Measurements from ENCODE around the gene IGF2.

The IGF2 gene

DNA sequence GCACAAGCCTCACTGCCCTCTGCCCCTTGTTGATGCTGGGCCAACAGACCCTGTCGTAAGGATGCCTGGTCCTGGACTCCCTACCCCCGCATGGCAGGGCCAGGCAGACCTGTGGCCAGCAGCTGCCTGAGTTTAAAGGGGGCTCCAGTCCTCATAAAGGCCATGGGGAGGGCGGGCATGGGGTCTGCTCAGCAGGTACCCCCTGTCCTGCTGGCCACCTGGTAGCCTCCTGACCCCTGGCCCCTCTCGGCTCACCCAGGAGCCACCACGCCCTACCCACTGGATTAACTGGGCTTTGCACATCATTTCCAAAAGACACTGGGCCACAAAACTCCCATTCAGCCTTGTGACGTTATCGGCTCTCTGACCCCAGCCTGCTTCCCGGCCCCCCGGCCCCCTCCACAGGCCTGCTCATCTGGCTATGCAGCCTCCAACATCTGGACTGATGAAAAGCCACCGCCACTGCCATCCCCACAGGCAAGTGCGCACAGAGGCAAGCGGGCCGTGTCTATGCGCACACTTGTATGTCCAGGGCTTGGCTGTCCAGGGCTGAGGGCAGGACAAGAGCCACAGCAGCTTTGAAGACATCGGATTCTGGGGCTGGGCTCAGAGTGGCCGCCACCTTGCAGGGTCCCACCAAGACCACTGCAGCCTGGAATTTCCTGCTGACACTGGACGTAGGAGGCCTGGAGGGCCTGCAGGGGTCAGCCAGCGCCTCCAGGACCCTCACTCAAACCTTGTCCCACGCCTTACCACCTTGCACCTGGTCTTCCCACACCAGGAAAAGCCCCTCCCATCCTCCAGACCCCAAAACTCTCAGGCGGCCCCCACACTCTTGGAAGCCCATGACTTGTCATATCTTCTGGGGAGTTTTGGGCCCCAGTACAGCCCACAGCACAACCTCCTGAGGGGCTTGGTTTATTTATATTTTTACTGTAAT lies 48.7 kb downstream of the IGF2 start:
- DNase-seq = no peak

DNA sequence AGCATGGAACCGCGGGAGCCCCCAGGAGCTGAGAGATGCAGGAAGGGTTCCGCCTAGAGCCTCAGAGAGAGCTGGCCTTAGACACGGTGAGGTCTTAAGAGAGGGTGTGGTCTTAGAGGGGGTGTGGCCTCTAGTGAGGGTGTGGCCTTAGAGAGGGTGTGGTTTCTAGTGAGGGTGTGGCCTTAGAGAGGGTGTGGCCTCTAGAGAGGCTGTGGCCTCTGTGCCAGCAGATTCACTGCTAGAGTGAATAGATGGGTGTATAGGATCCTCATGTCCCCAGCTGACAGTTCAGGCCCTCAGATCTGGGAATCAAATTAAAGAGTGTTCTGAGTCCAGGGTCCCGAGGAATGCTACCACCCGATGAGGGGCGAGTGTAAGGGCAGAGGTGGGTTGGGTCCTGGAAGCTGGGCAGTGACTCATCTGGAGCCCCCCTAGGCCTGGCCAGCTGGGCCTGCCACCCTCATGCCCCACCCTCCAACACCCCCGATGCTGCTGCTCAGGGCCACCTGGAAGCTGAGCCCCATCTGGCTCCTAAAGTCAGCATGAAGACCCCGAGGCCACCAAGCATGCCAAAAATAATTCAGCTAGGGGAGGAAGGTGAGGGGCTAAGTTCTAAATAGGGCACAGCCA lies 49.5 kb downstream of the IGF2 start:
- no peak for DNase-seq

DNA sequence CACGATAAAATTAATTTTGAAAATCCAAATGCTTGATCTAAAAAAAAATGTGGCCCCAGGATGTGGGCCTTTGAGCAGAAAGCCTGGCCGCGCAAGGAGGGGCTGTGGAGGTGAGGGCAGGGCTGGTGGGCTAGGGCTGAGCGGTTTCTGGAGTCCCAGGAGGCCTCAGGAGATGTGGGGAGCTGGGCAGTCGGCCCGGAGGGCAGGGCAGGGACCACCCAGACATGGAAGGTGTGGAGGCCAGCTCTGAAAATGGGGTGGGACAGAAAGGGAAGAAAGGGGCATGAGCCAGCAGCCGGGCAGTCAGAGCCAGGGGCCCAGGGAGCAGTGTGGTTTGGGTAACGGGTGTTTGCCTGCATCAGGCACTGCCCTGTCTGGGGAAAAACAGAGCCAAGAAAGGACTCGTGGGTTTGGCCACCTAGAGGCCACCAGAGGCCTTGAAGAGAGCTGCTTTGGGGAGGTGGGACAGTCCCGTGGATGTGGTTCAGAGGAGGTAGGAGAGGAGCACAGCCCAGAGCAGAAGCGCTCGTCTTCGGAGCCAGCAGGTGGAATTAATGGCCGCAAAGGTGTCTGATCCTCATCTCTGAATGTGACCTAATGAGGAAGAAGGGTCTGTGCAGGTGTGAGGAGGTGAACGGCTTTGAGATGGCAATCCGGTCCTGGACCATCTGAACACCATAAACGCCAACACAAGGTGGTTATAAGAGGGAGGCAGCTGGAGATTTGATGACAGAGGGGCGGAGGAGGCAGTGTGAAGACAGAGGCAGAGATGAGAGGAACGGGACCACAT lies 50.2 kb downstream of the IGF2 start:
- no peak for DNase-seq

DNA sequence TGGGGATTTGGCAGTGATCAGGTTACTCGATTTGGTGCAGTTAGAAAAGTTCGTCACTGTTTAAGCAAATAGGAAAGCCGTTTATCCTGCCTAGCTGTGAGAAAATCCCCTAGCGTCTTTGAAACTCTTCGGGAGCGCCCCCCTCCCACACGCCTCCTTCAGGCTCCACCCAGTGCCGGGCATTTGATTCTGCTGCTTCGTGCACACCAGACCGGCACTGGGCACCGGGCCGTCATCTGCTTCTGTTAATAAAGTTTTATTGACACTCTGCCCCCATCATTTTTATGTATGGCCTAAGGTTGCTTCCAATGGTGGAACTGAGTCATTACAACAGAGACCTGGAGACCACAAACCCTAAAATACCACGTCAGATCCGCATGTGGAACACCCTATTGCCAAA lies 50.9 kb downstream of the IGF2 start:
- no peak for DNase-seq

DNA sequence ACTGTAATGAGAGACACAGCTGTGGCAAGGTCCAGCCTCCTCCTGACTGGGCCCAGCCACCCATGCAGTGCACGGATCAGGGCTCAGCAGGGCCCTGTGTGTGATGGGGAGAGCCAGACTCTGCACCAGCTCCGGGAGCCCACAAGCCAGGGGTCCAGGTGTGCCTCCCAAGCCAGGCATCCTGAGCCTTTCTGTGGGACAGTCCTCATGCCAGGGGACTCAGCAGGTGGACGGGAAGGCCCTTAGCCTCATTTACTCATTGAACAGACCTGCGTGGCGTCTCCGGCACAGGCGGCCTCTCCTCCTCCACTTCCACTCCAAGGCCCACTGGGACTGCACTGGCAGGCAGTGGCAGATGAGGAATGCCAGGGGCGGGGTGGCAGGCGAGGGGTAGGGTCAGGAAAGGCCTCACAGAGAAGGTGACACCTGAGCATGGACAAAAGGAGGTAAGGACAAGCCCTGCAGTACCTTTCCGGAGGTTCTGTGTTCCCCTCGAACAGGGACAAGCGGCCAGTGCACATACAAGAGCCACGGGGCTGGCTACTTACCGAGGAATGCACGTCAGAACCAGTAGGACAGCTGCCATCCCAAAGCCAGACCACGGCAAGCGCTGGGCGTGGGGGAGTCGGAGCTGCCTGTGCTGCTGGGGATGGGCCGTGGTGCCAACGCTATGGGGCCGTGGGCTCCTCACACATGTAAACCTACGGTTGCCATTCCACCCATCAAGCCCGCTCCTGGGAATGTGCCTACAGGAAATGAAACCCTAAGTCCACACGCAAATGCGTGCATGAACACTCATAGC lies 52.7 kb downstream of the IGF2 start:
- DNase-seq = no peak

DNA sequence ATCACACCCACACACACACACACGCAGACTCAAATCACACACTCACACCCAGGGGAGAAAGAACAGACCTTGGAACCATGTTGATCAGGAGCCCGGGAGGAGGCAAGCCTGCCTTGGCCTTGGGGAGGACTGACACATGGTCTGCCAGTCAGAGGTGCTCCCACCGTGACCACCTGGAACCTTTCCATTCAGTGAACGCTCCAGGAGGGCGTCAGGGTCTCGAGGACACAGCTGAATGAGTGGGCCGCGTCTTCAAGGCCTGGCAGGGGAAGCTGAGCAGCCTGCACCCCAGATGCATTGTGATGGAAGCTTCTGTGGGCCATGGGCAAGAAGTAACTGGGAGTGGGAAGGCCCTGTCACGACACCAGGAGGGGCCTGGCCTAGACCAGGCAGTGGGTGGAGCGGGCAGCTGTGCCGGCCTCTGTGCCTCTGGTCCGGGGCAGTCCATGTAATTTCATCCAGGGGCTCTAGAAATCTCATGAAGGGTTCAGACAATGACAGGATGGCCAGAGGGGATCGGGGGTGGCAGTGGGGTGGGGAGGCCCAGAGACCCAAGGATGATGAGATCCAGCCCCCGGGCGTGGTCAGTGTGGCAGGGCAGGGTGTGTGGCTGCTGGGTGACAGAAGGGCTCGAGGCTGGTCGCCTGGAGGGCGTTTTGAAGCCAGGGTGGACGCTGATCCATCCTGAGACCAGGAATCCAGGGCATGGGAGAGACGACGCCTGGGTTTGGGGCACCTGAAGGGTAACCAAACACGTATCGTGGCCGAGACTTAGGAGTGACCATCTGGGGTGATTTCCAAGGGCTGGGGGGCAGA lies 53.7 kb downstream of the IGF2 start:
- DNase-seq = no peak

DNA sequence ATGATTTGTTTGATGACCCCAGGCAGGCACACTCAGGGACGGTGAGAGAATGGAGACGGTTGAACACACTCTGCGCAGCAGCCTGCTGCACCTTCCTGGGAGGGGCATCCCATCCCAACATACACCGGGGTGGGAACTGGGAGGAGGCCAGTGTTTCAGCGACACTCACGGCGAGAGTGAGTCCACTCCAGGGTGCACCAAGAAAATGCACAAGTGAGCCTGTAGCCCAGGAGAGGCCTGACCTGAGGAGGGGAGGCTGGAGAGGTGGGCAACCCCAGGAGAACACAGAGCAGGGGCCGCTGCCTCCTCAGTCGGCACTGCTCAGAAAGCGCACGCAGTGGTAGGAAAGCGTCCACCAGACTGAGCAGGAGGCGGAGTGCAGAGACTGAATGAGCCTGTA lies 54.5 kb downstream of the IGF2 start:
- no peak for DNase-seq
